GM12878 (cell line): ENCODE data around the gene CP. TPM values are rescaled to one million over a fixed set of nuclear protein-coding genes. Genes with fewer than 3 reads are reported as not detected.

Experiments used
- ATAC-seq: fragments of 200-7000 bp; cut with Tn5 transposase; 3 replicates; pipeline ENCODE4 v1.9.1; 2020; ENCODE audit warnings: mild to moderate bottlenecking, moderate library complexity
- BruUV-seq: library from RNA; stranded (reverse); fragments of 400-500 nt; replicated peaks from 2 replicates; lab custom pipeline; 2021; lab: Mats Ljungman, UMichigan
- CTCF ChIA-PET: fragments of 300-600 bp; sonication (Branson Sonifier 250); formaldehyde crosslinking; extraction: SDS; loops from one replicate; lab custom pipeline; 2021; ENCODE audit warnings: inconsistent platforms; lab: Yijun Ruan, JAX
- POLR2A ChIA-PET: fragments of 350-600 bp; formaldehyde crosslinking; extraction: SDS; loops from one replicate; lab custom pipeline; 2021; ENCODE audit warnings: inconsistent platforms; lab: Charles Lee
- RAD21 ChIA-PET: fragments of 300-600 bp; sonication (Branson Sonifier 250); formaldehyde crosslinking; loops from one replicate; lab custom pipeline; 2023; ENCODE audit warnings: antibody characterized with exemption; ENCODE audit not compliant: unreplicated experiment; lab: Charles Lee
- SMC1A ChIA-PET: fragments of 300-600 bp; sonication (Branson Sonifier 250); formaldehyde crosslinking; loops from one replicate; lab custom pipeline; 2023; ENCODE audit not compliant: unreplicated experiment, uncharacterized antibody; lab: Charles Lee
- DNase-seq: peaks from one replicate; pipeline ENCODE4 v3.0.0-alpha.2; 2011; ENCODE audit warnings: low read depth, low spot score
- FAIRE-seq: peaks from 3 replicates; lab custom pipeline; 2011; peaks lifted over from hg19 to GRCh38; lab: Jason Lieb, UNC
- H2AFZ ChIP-seq: 2 replicates; pipeline ENCODE4 v1.6.0; 2011; ENCODE audit warnings: low read depth, low read length, control low read depth; ENCODE audit not compliant: control insufficient read depth
- H3K27ac ChIP-seq: 2 replicates; pipeline ENCODE4 v1.5.1; 2011; ENCODE audit warnings: control low read depth; ENCODE audit not compliant: control insufficient read depth, insufficient read depth
- H3K27me3 ChIP-seq, 2 experiments: replicated peaks in 1 of 2; 2 replicates each; pipeline versions ENCODE4 v1.6.0 to v1.6.1; 2011; ENCODE audit warnings: low read length in 1 of 2; ENCODE audit not compliant: control insufficient read depth in 2 of 2, insufficient read depth in 2 of 2
- H3K36me3 ChIP-seq, 2 experiments: 2 replicates each; pipeline ENCODE4 v1.5.1; 2011; ENCODE audit warnings: low read length in 1 of 2; ENCODE audit not compliant: control insufficient read depth in 2 of 2, insufficient read depth in 2 of 2
- H3K4me1 ChIP-seq: 2 replicates; pipeline ENCODE4 v1.6.1; 2011; ENCODE audit warnings: mild to moderate bottlenecking, low read length, moderate library complexity, mixed read lengths; ENCODE audit not compliant: control insufficient read depth, insufficient read depth
- H3K4me2 ChIP-seq: 2 replicates; pipeline ENCODE4 v1.6.0; 2011; ENCODE audit warnings: control low read depth; ENCODE audit not compliant: control insufficient read depth, insufficient read depth
- H3K4me3 ChIP-seq: fragments of 200-600 bp; sonication (generic); 2 replicates; pipeline ENCODE4 v1.5.1; 2016
- H3K79me2 ChIP-seq: 2 replicates; pipeline ENCODE4 v1.6.0; 2011; ENCODE audit warnings: low read length; ENCODE audit not compliant: control insufficient read depth, insufficient read depth
- H3K9ac ChIP-seq: 2 replicates; pipeline ENCODE4 v1.8.0; 2011; ENCODE audit warnings: low read length, control low read depth, mixed read lengths; ENCODE audit not compliant: control insufficient read depth, insufficient read depth
- H3K9me3 ChIP-seq: replicated peaks from 3 replicates; pipeline ENCODE4 v1.5.1; 2011; ENCODE audit warnings: mild to moderate bottlenecking, low read length; ENCODE audit not compliant: control insufficient read depth, insufficient read depth
- H4K20me1 ChIP-seq: 2 replicates; pipeline ENCODE4 v1.6.0; 2011; ENCODE audit not compliant: control insufficient read depth, insufficient read depth
- BACH1 ChIP-seq: fragments of 450-650 bp; IDR thresholded peaks from 2 replicates; pipeline ENCODE4 v1.6.1; 2017; ENCODE audit warnings: mild to moderate bottlenecking, borderline replicate concordance
- CHD2 ChIP-seq: IDR thresholded peaks from 2 replicates; pipeline ENCODE4 v1.6.1; 2011; ENCODE audit warnings: low read depth, low read length, improper control_type of control experiment, borderline replicate concordance
- HSF1 ChIP-seq: fragments of 150-350 bp; IDR thresholded peaks from 2 replicates; pipeline ENCODE4 v1.6.1; 2014; ENCODE audit warnings: mild to moderate bottlenecking, low read depth, low read length
- MTA2 ChIP-seq: fragments of 450-650 bp; IDR thresholded peaks from 2 replicates; pipeline ENCODE4 v1.6.1; 2016; ENCODE audit warnings: low read depth, mild to moderate bottlenecking, moderate library complexity
- MTA3 ChIP-seq: IDR thresholded peaks from 2 replicates; pipeline ENCODE4 v1.6.1; 2012; ENCODE audit warnings: low read length, inconsistent platforms, borderline replicate concordance
- NKRF ChIP-seq: fragments of 450-650 bp; conservative IDR thresholded peaks from 2 replicates; pipeline ENCODE4 v1.6.1; 2017; ENCODE audit warnings: mild to moderate bottlenecking, moderate library complexity
- PRDM15 ChIP-seq: fragments of 450-650 bp; formaldehyde crosslinking; IDR thresholded peaks from 2 replicates; pipeline ENCODE4 v1.4.0; 2020; ENCODE audit warnings: mild to moderate bottlenecking, moderate library complexity
- SIX5 ChIP-seq: IDR thresholded peaks from 2 replicates; pipeline ENCODE4 v1.6.1; 2011; ENCODE audit warnings: mild to moderate bottlenecking, low read depth, low read length, moderate library complexity; ENCODE audit not compliant: severe bottlenecking
- SREBF2 ChIP-seq: IDR thresholded peaks from 2 replicates; pipeline ENCODE4 v1.6.1; 2012; ENCODE audit warnings: mild to moderate bottlenecking, low read length
- STAT1 ChIP-seq: fragments of 450-650 bp; conservative IDR thresholded peaks from 2 replicates; pipeline ENCODE4 v1.6.1; 2014; ENCODE audit warnings: antibody characterized with exemption, mild to moderate bottlenecking
- WGBS: methylation state at CpG from one replicate; pipeline ENCODE4 v1.1.6; 2016; ENCODE audit warnings: low lambda C conversion rate; ENCODE audit not compliant: insufficient replicate concordance, insufficient coverage; ENCODE audit errors: missing lambda C conversion rate; 5-methylcytosine and 5-hydroxymethylcytosine counted together
- in situ Hi-C: fragments of 300-500 bp; cut with MboI; formaldehyde crosslinking; loops from 9 replicates; pipeline ENCODE4 v1.14.3; 2018; ENCODE audit warnings: mixed read lengths
- intact Hi-C: fragments of 100-400 bp; cut with micrococcal nuclease; formaldehyde crosslinking; loops from one replicate; pipeline ENCODE4 v1.14.2; 2022; ENCODE audit not compliant: unreplicated experiment
- polyA plus RNA-seq, 11 experiments: library from polyadenylated mRNA; depleted of rRNA in 4 of 11; unstranded in 6 of 11; stranded (reverse) in 5 of 11; fragments of >200 nt; fragmentation: Nextera tagmentation in 4 of 11; fragmentation: Illumina TruSeq in 1 of 11; extraction: Ambion mirVana in 4 of 11; extraction: Trizol in 1 of 11; gene quantifications; 1 replicate in 1 of 11; 2 replicates in 10 of 11; pipeline versions ENCODE4 v1.2.1 to v1.2.3, GENCODE V29; 2011 to 2016; ENCODE audit warnings: inconsistent platforms in 2 of 11, missing spikeins in 2 of 11, low read depth in 1 of 11
- total RNA-seq, 4 experiments: library from RNA; depleted of rRNA in 3 of 4; stranded (reverse); fragments of >200 nt in 3 of 4; fragmentation: Illumina TruSeq in 1 of 4; extraction: Trizol in 1 of 4; gene quantifications; 2 replicates each; pipeline versions ENCODE4 v1.2.1 to v1.2.3, GENCODE V29; 2013 to 2021

CP gene
- total and polyA plus RNA-seq, 10 of the 15 experiments (the other 5 are each of a cell fraction or from before 2014, with no cell fraction given), result 0.14 to 1.2 (median 0.30) TPM; not detected in 6

GRCh38 chr3:149163066-149163465, 58.6 kb downstream of the CP start:
- RAD21 ChIA-PET, result interaction anchor here (0.9 kb wide), 1 partner anchor 31 kb away, joined by 3 read pairs; no protein-coding TSS in a partner anchor
- H3K9ac ChIP-seq, result no peak overlapping the region
- in situ Hi-C loops, result no loop called here
- TF ChIP-seq SIX5 (no peak), NKRF (no peak), CHD2 (no peak), MTA3 (no peak), HSF1 (no peak), BACH1 (no peak), PRDM15 (CRISPR knock-in tag) (no peak), SREBF2 (no peak), MTA2 (no peak), STAT1 (no peak)
- H3K4me1 ChIP-seq, result no peaks in the 10 kb centered on the region
- H3K36me3 ChIP-seq, result peaks cover 1 to 9% of the 10 kb centered on the region in 2 experiments; a peak in 3 of 4 replicates
- ATAC-seq, result no peak
- H3K79me2 ChIP-seq, result no peaks in the 10 kb centered on the region
- no peak for FAIRE-seq
- H2AFZ ChIP-seq, result no peak overlapping the region
- intact Hi-C loops, result no loop called here
- SMC1A ChIA-PET, result interaction anchor here (0.8 to 1.4 kb wide), 4 partner anchors 11 to 112 kb away, joined by 3 read pairs; no protein-coding TSS in a partner anchor
- no peak overlapping the region for H3K4me2 ChIP-seq
- H3K27me3 ChIP-seq, result no peaks in the 10 kb centered on the region
- no peaks in the 10 kb centered on the region for H4K20me1 ChIP-seq
- CTCF ChIA-PET, result interaction anchor here (1.0 kb wide), 1 partner anchor 13 kb away, joined by 3 read pairs; no protein-coding TSS in a partner anchor
- 65% methylated on average over 1 of the region's 1 CpG for WGBS
- H3K27ac ChIP-seq, result no peak overlapping the region
- H3K9me3 ChIP-seq, result no peaks in the 10 kb centered on the region
- no peak overlapping the region for H3K4me3 ChIP-seq
- POLR2A ChIA-PET, result no interaction called here
- DNase-seq, result no peak
- BruUV-seq, result no TSS peak
